Mesodermal cell (in vitro differentiated cells): ENCODE data around the gene SLC5A5.
"Not testable (repeated sequence)": the region's sequence is repeated elsewhere in the genome, so short reads cannot be mapped to it uniquely, and the experiment has no call there.

ENCODE experiments used
- H3K27ac ChIP-seq: 2 replicates; pipeline ENCODE4 v1.7.0; 2013; ENCODE audit warnings: mild to moderate bottlenecking, low read depth, low read length, moderate library complexity; ENCODE audit not compliant: severe bottlenecking
- H3K36me3 ChIP-seq: 2 replicates; pipeline ENCODE4 v1.7.1; 2013; ENCODE audit warnings: mild to moderate bottlenecking, low read length, moderate library complexity; ENCODE audit not compliant: control insufficient read depth, insufficient read depth
- H3K4me1 ChIP-seq: one replicate; pipeline ENCODE4 v1.7.1; 2013; ENCODE audit warnings: mild to moderate bottlenecking, low read length; ENCODE audit not compliant: insufficient read depth, control insufficient read depth, poor library complexity, severe bottlenecking
- H3K4me3 ChIP-seq: 2 replicates; pipeline ENCODE4 v1.7.0; 2013; ENCODE audit warnings: low read length, control low read depth, mild to moderate bottlenecking; ENCODE audit not compliant: insufficient read depth, poor library complexity, severe bottlenecking; ENCODE audit errors: extremely low read depth
- H3K9me3 ChIP-seq: 2 replicates; pipeline ENCODE4 v1.7.1; 2013; ENCODE audit warnings: mild to moderate bottlenecking, low read length, moderate library complexity; ENCODE audit not compliant: control insufficient read depth
- WGBS, 2 experiments: methylation state at CpG; one replicate each; pipeline ENCODE4 v1.1.5; 2013; ENCODE audit warnings: missing lambda C conversion rate in 2 of 2; ENCODE audit not compliant: insufficient coverage in 2 of 2; 5-methylcytosine and 5-hydroxymethylcytosine counted together

SLC5A5 gene

GRCh38 chr19:17877696-17878095 lies 6.0 kb downstream of the SLC5A5 start:
- Histone ChIP-seq H3K4me1 (no peaks in the 10 kb centered on the region), H3K9me3 (no peaks in the 10 kb centered on the region), H3K4me3 (no peak overlapping the region)

GRCh38 chr19:17879466-17879865 lies 7.7 kb downstream of the SLC5A5 start:
- Histone ChIP-seq H3K4me1 (no peaks in the 10 kb centered on the region), H3K4me3 (no peak overlapping the region), H3K27ac (no peak overlapping the region), H3K36me3 (no peaks in the 10 kb centered on the region), H3K9me3 (no peaks in the 10 kb centered on the region)
- WGBS, 2 experiments: 82 to 85% methylated on average over 6 to 7 of the region's 7 CpGs

More at GRCh38 chr19:17877696-17878095, 6.0 kb downstream of the SLC5A5 start:
- Histone ChIP-seq H3K27ac (no peak overlapping the region), H3K36me3 (no peaks in the 10 kb centered on the region)
- 96% methylated on average over 16 of the region's 16 CpGs for WGBS, 2 experiments

- 69 to 75% methylated on average over 5 to 7 of the region's 7 CpGs for WGBS, 2 experiments
- no peak overlapping the region for H3K4me3 ChIP-seq
- H3K36me3 ChIP-seq: no peaks in the 10 kb centered on the region
- H3K9me3 ChIP-seq: no peaks in the 10 kb centered on the region
- no peak overlapping the region for H3K27ac ChIP-seq
- H3K4me1 ChIP-seq: no peaks in the 10 kb centered on the region
These were observed 10.0 kb downstream of the SLC5A5 start for GRCh38 chr19:17881701-17882100.

GRCh38 chr19:17883627-17884410 lies 12.1 kb downstream of the SLC5A5 start:
- H3K4me3 ChIP-seq: no peak overlapping the region
- H3K36me3 ChIP-seq: no peaks in the 10 kb centered on the region
- no peak overlapping the region for H3K27ac ChIP-seq
- 79% methylated on average over 21 to 28 of the region's 33 CpGs for WGBS, 2 experiments
- no peaks in the 10 kb centered on the region for H3K9me3 ChIP-seq
- H3K4me1 ChIP-seq: no peaks in the 10 kb centered on the region

GRCh38 chr19:17886515-17886914 lies 14.8 kb downstream of the SLC5A5 start:
- H3K9me3 ChIP-seq: no peaks in the 10 kb centered on the region
- H3K4me3 ChIP-seq: no peak overlapping the region
- H3K4me1 ChIP-seq: no peaks in the 10 kb centered on the region
- 89 to 94% methylated on average over 3 to 5 of the region's 7 CpGs for WGBS, 2 experiments
- no peaks in the 10 kb centered on the region for H3K36me3 ChIP-seq
- no peak overlapping the region for H3K27ac ChIP-seq

- WGBS, 2 experiments: 80% methylated on average over 1 of the region's 4 CpGs; no CpG with 5 or more reads in 1 of the 2 experiments
- H3K9me3 ChIP-seq, H3K4me3 ChIP-seq, H3K36me3 ChIP-seq, H3K4me1 ChIP-seq, H3K27ac ChIP-seq: not testable (repeated sequence)
These were observed 15.5 kb downstream of the SLC5A5 start for GRCh38 chr19:17887221-17887620.

GRCh38 chr19:17888260-17888659 lies 16.5 kb downstream of the SLC5A5 start:
- Histone ChIP-seq H3K4me3 (no peak overlapping the region), H3K27ac (no peak overlapping the region), H3K9me3 (no peaks in the 10 kb centered on the region), H3K36me3 (no peaks in the 10 kb centered on the region), H3K4me1 (no peaks in the 10 kb centered on the region)
- WGBS, 2 experiments: 40 to 79% methylated on average over 2 to 6 of the region's 7 CpGs

- no peaks in the 10 kb centered on the region for H3K9me3 ChIP-seq
- H3K27ac ChIP-seq: no peak overlapping the region
- H3K36me3 ChIP-seq: no peaks in the 10 kb centered on the region
- H3K4me1 ChIP-seq: no peaks in the 10 kb centered on the region
- 25 to 36% methylated on average over 7 of the region's 18 CpGs for WGBS, 2 experiments
- no peak overlapping the region for H3K4me3 ChIP-seq
These were observed 18.0 kb downstream of the SLC5A5 start for GRCh38 chr19:17889609-17890214.

GRCh38 chr19:17893766-17894165 lies 22.0 kb downstream of the SLC5A5 start:
- WGBS, 2 experiments: 84 to 91% methylated on average over 5 to 6 of the region's 9 CpGs
- no peak overlapping the region for H3K4me3 ChIP-seq
- no peaks in the 10 kb centered on the region for H3K9me3 ChIP-seq
- H3K27ac ChIP-seq: no peak overlapping the region
- H3K36me3 ChIP-seq: no peaks in the 10 kb centered on the region
- no peaks in the 10 kb centered on the region for H3K4me1 ChIP-seq

GRCh38 chr19:17902701-17903100 lies 31.0 kb downstream of the SLC5A5 start:
- Histone ChIP-seq H3K4me3 (no peak overlapping the region), H3K36me3 (no peaks in the 10 kb centered on the region), H3K27ac (no peak overlapping the region), H3K9me3 (peaks cover 1% of the 10 kb centered on the region), H3K4me1 (no peaks in the 10 kb centered on the region)
- WGBS, 2 experiments: 60 to 91% methylated on average over 1 to 3 of the region's 6 CpGs

GRCh38 chr19:17908244-17908643 lies 36.5 kb downstream of the SLC5A5 start:
- 86 to 100% methylated on average over 1 of the region's 3 CpGs for WGBS, 2 experiments
- Histone ChIP-seq H3K4me3 (no peak overlapping the region), H3K9me3 (peaks cover 12% of the 10 kb centered on the region), H3K4me1 (no peaks in the 10 kb centered on the region), H3K36me3 (no peaks in the 10 kb centered on the region), H3K27ac (no peak overlapping the region)
